ENCODE results near the gene ACTR3.

ACTR3 gene

DNA sequence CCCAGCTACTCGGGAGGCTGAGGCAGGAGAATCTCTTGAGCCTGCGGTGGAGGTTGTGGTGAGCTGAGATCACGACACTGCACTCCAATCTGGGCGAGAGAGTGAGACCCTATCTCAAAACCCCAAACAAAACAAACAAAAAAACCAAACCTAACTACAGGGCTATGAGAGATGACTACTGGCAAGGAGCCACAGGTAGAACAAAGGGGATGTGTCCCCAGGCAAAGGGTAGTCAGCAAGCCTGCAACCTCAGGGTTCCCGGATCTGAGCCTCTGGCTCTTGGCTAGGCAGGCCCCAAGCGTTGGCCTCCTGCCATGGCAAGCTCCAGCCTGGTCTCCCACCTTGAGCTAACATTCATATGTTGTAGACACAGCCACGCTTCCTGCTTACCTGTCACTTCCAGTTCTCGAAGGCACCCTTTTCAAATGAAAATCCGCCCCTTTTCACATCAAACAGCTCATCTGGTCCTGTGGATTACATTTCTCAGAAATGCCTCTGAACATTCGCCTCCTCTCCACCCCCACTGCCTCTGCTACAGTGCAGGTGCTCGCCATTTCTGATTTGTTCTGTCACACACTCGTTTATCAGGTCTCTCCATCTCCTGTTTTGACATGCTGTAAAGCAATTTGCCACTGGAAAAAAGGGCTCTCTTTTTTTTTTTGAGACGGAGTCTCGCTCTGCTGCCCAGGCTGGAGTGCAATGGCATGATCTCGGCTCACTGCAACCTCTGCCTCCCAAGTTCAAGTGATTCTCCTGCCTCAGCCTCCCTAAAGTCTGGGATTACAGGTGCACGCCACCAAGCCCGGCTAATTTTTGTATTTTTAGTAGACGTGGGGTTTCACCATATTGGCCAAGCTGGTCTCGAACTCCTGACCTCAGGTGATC, 13.1 kb upstream of the ACTR3 start:
- DNase-seq (ENCODE audit: low spot score) = no peak

DNA sequence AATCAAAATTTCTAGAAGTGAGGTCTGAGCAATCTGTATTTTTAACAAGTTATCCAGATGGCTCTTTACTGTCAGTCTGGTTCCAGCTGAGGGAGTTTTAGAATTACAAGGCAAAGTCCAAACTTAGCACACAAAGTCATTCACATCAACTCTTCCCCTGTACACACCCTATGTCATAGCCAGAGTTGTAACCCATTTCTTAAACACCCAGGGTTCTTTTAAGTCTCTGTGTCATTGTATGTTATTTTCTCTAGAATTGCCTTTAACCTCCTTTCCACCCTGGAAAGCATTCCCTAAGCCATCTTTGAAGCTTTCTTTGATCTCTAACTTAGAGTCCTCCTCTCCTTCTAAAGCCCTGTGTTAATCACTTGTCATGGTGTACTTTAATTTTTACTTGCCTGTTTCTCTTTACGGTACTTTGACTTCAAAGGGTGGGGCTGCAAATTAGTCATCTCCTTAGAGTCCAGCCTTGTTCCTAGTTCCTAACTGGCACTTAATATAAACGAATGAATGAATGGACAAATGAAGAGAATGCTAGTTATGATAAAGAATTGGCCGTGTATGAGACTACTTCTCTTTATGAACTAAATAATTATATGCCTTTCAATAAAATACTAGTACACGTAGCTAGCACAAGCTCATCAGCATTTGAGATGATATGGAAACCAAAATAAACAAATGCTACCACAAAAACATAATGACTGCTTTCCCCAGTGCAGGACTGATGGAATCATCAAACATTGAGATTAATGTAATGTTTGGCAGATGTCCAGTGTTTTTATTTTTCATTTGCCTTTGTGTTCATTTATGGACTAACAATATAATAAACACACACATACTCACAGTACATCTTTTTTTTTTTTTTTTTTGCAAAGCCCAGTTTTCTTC, 11.9 kb upstream of the ACTR3 start:
- DNase-seq (ENCODE audit: low spot score) = no peak

GRCh38 chr2:113878743-113879142, 11.1 kb upstream of the ACTR3 start:
- DNase-seq (ENCODE audit: low spot score) = no peak

DNA sequence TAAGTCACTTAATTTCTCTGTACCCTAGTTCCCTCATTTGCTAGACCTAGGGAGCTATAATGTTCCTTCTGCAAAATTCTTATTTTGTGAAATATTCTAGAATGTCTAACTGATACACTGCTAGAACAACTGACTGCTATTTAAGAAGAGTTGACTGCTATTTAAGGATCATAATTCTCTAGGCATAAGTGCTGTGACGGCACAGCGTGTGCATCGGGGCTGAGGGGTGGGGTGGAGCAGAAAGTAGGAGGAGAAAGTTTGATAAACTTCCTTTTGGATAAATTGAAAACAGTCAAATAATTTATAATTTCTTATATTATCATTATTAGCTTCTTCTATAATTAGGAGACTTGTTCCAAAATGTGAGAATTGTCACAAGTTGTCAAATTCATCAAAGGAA, 10.4 kb upstream of the ACTR3 start:
- no peak for DNase-seq (ENCODE audit: low spot score)

- DNase-seq (ENCODE audit: low spot score) = peak; percentile 52
Measured at GRCh38 chr2:113886479-113887008, 3.3 kb upstream of the ACTR3 start.

GRCh38 chr2:113887009-113887792, 2.7 kb upstream of the ACTR3 start:
- no peak for DNase-seq (ENCODE audit: low spot score)

GRCh38 chr2:113888641-113889470, 1.0 kb upstream of the ACTR3 start:
- no peak for DNase-seq (ENCODE audit: low spot score)

DNA sequence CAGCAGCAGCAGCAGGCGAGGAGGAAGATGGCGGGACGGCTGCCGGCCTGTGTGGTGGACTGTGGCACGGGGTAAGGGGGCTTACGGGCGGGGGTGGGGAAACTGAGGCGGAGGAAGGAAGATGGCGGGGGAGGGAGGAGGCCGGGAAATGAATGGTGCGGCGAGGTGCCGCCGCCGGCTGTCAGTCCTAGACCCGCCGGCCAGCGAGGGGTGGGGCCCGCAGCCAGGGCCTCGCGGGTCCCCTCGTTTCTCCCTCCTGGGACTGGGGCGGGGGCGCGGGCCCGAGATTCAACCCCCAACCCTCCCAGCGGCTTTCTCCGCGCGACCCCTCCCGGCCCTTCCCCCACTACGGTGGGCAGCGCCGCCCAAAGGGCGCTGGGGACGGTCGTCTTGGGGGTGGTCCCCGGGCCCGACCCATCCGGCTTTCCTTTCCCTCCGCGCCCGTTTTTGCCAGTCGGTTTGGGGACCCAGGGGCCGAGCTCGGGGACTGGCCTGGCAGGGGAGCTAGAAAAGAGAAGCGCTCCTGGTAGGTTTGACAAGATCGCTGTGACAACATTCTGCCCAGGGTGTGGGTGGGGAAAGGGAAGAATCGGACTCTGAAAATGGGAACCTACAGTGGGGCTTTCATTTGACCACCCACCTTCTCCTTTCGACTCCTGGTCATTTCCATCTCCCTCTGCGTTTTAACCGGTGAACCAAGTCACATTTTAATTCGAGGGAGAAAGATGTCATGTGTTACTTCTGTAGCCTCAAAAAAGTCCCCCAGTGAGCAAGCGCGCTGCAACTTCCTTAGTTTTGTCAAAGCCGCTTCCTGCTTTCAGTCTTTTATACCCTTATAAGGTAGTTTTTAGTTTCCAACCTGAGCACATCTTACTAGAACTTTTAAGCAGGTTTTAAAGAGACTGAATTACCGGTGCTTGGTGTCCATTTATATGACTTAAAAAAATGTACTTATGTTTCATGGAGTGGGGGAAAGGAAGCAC, 655 bp downstream of the ACTR3 start:
- peak; percentile 87 for DNase-seq (ENCODE audit: low spot score)

- no peak for DNase-seq (ENCODE audit: low spot score)
Measured at GRCh38 chr2:113891265-113891959, 1.5 kb downstream of the ACTR3 start.

DNA sequence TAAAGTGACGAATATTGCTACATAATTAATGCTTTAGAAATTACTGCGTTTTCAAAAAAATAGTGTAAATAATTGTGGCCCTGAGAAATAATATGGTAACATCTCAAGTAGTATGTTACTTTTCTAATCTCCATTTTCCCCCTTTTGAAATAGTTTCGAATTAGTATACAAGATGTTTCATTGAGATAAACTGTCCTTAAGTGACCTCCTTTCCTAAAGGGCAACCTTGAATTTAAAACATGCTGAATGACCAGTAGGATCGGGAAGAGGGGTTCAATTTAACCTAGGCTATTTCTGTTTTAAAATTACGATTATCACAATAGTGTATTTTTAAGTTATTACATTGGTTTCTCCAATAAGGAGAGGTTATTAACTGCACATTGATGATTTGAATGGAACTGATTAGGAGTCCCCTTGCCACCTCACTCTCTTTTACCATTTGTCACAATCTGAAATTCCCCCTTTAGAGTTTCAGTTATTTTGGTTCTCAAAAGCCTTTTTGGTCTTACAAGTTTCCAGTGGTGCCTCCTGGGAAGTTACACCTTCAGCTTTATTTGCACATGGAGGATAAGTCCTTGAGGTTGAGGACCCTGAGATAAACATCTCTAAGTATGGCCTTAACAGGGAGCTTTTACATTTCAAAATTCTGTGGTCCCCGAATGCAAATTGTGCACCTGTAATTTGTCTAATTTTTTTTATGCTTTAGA, 2.3 kb downstream of the ACTR3 start:
- no peak for DNase-seq (ENCODE audit: low spot score)

DNA sequence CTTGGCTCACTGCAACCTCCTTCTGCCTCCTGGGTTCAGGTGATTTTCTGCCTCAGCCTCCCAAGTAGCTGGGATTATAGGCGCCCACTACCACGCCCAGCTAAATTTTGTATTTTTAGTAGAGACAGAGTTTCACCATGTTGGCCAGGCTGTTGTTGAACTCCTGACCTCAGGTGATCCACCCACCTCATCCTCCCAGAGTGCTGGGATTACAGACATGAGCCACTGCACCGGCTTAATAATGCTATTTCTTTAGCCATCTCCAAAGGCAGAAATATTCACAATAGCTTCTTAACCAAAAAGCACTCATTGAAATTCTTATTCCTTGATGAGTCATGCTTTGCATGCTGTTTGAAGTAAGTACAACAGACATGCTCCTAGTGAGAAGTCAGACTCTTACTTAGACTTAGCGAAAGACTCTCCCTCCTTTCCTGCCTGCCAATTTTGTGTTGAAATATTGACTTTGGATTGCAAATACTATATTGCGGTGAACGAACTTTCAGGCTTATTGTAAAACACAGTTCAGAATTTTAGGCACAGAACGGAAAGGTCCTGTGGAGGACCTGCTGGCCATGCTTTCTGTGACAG, 4.4 kb downstream of the ACTR3 start:
- DNase-seq (ENCODE audit: low spot score) = no peak

GRCh38 chr2:113895301-113895700, 5.4 kb downstream of the ACTR3 start:
- DNase-seq (ENCODE audit: low spot score) = no peak

GRCh38 chr2:113895819-113896563, 6.1 kb downstream of the ACTR3 start:
- DNase-seq (ENCODE audit: low spot score) = no peak

DNA sequence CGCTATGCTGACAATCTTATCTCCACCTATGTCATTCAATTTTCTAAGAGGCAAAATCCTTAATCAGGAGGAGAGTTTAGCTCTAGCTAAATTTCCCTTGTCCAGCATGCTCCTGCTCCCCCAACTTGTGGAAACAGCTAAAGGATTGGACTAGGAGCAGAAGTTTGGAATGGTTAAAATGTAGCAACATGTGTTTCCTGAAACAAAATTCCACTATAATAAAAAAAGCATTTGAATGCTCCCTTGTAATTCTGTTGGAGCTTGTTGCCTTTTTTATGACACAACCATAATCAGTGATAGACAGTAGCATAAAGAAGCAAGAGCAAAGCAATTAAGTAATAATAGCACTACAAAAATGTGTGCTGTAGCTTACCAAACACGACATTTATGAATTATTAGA, 6.9 kb downstream of the ACTR3 start:
- no peak for DNase-seq (ENCODE audit: low spot score)

DNA sequence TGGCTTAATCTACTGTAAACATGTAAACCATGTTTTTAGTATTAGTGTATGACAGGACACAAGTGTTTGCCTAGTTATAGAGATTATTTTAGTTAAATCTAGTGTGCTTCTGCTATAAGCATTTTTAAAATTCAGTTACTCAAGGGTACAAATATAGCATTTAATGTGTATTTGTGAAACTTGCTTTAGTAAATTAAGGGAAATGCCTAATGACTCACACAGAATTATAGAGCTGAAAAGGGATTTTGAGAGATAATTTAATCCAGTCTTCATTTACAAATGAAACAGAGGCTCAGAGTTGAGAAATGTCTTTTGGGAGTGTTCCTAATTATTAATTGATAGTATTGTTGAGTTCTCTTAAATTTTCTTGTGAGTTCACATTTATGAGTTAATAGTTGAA, 8.2 kb downstream of the ACTR3 start:
- DNase-seq (ENCODE audit: low spot score) = no peak

GRCh38 chr2:113899166-113899565, 9.3 kb downstream of the ACTR3 start:
- no peak for DNase-seq (ENCODE audit: low spot score)

GRCh38 chr2:113901943-113902342, 12.1 kb downstream of the ACTR3 start:
- DNase-seq (ENCODE audit: low spot score) = no peak
